ENCODE measurements around the gene CCDC91. TPM values are rescaled to one million over a fixed set of nuclear protein-coding genes. Genes with fewer than 3 reads are reported as not detected.

Gene CCDC91, protein sequence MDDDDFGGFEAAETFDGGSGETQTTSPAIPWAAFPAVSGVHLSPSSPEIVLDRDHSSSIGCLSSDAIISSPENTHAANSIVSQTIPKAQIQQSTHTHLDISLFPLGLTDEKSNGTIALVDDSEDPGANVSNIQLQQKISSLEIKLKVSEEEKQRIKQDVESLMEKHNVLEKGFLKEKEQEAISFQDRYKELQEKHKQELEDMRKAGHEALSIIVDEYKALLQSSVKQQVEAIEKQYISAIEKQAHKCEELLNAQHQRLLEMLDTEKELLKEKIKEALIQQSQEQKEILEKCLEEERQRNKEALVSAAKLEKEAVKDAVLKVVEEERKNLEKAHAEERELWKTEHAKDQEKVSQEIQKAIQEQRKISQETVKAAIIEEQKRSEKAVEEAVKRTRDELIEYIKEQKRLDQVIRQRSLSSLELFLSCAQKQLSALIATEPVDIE
- total RNA-seq: 10 to 100 TPM; 36.0 to 62.1 (median 52.2) TPM
- 10 to 100 TPM; 24.9 to 32.1 TPM for polyA plus RNA-seq
- long read RNA-seq, donor 1, transcript CCDC91-205 (11 exons, 1,301 nt): major isoform, 26 of 57 reads
- long read RNA-seq, donor 1, partial matches to known transcripts: 11 of 57 reads
- long read RNA-seq, donor 1, other reads (novel, unspliced or antisense): 19 of 57 reads
- long read RNA-seq, donor 2, transcript CCDC91-205 (11 exons, 1,301 nt): major isoform, 36 of 55 reads
- long read RNA-seq, donor 2, partial matches to known transcripts: 2 of 55 reads
- long read RNA-seq, donor 2, other reads (novel, unspliced or antisense): 15 of 55 reads
- long read RNA-seq, donor 3, transcript CCDC91-205 (11 exons, 1,301 nt): major isoform, 19 of 47 reads
- long read RNA-seq, donor 3, partial matches to known transcripts: 1 of 47 reads
- long read RNA-seq, donor 3, other reads (novel, unspliced or antisense): 27 of 47 reads

GRCh38 chr12:28190321-28191050, at the start of gene CCDC91:
Gene CCDC91, plus strand, starts transcription at chr12:28190456. Its CDS starts 66,760 bp downstream, at chr12:28257216.
- Histone ChIP-seq H3K4me3 (peak within 1 kb of the TSS; percentile 55 to 99 (median 86)), H3K36me3 (no peaks in the 10 kb centered on the region), H3K27ac (peak within 1 kb of the TSS; percentile 93 to 99 (median 97)), H3K27me3 (no peaks in the 10 kb centered on the region), H3K4me1 (peaks cover 0 to 23% (median 6%) of the 10 kb centered on the region in 12 donors), H3K9me3 (peaks cover 0 to 7% (median 0%) of the 10 kb centered on the region in 12 donors)
- intact Hi-C loops (cut with DNase I): loop anchor here in 1 of 10 donors (5.0 kb wide), 1 partner anchor 337 kb away; no protein-coding TSS in a partner anchor
- DNase-seq (peak; percentile 86 to 92 (median 88)), ATAC-seq (peak; percentile 91 to 96 (median 93))
- WGBS, 4 donors: 0 to 4% (median 0%) methylated on average over 33 to 72 of the region's 72 CpGs
- TF ChIP-seq, protein P1, sequence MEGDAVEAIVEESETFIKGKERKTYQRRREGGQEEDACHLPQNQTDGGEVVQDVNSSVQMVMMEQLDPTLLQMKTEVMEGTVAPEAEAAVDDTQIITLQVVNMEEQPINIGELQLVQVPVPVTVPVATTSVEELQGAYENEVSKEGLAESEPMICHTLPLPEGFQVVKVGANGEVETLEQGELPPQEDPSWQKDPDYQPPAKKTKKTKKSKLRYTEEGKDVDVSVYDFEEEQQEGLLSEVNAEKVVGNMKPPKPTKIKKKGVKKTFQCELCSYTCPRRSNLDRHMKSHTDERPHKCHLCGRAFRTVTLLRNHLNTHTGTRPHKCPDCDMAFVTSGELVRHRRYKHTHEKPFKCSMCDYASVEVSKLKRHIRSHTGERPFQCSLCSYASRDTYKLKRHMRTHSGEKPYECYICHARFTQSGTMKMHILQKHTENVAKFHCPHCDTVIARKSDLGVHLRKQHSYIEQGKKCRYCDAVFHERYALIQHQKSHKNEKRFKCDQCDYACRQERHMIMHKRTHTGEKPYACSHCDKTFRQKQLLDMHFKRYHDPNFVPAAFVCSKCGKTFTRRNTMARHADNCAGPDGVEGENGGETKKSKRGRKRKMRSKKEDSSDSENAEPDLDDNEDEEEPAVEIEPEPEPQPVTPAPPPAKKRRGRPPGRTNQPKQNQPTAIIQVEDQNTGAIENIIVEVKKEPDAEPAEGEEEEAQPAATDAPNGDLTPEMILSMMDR (IDR thresholded peaks at IDR 0.05): peak in 2 of 12 donors; percentile 6 to 7
- TF ChIP-seq POLR2A (IDR thresholded peaks at IDR 0.05): peak in 1 of 2 donors; percentile 53

- ATAC-seq: no peak
- TF ChIP-seq, protein P1 (IDR thresholded peaks at IDR 0.05): no peak
- no peak overlapping the region for H3K4me3 ChIP-seq
- no peaks in the 10 kb centered on the region for H3K4me1 ChIP-seq
- H3K27me3 ChIP-seq: no peaks in the 10 kb centered on the region
- DNase-seq: no peak
- intact Hi-C loops (cut with DNase I): no loop called here
- H3K9me3 ChIP-seq: no peaks in the 10 kb centered on the region
- H3K36me3 ChIP-seq: no peaks in the 10 kb centered on the region
- WGBS, 4 donors: 87% methylated on average over 8 of the region's 8 CpGs
- no peak overlapping the region for H3K27ac ChIP-seq
These were observed 46.2 kb upstream of the CCDC91 start for GRCh38 chr12:28144059-28144458.

GRCh38 chr12:28144532-28144931, 45.7 kb upstream of the CCDC91 start:
- no peak for TF ChIP-seq POLR2A (IDR thresholded peaks at IDR 0.05)
- TF ChIP-seq, protein P1 (IDR thresholded peaks at IDR 0.05): no peak
- Histone ChIP-seq H3K36me3 (no peaks in the 10 kb centered on the region), H3K9me3 (no peaks in the 10 kb centered on the region), H3K27me3 (no peaks in the 10 kb centered on the region), H3K27ac (no peak overlapping the region), H3K4me3 (no peak overlapping the region), H3K4me1 (no peaks in the 10 kb centered on the region)
- 89 to 97% (median 95%) methylated on average over 2 of the region's 2 CpGs for WGBS, 4 donors
- DNase-seq (no peak), ATAC-seq (no peak)
- intact Hi-C loops (cut with DNase I): no loop called here
